Liver (tissue), 9 donors: Measurements from ENCODE around the gene ROR1. TPM values are rescaled to one million over a fixed set of nuclear protein-coding genes. Genes with fewer than 3 reads are reported as not detected.

Experiments used
- DNase-seq: peaks from one replicate; pipeline ENCODE4 v3.0.0-alpha.2; 2017; ENCODE audit warnings: low spot score
- H3K27ac ChIP-seq, 2 donors: one replicate each; pipeline ENCODE4 v1.7.0; 2013; ENCODE audit warnings: inconsistent platforms in 2 of 2, low read length in 2 of 2, control low read depth in 1 of 2, low read depth in 1 of 2, mild to moderate bottlenecking in 1 of 2
- H3K27me3 ChIP-seq, 4 donors: one replicate each; pipeline versions ENCODE4 v1.6.1 to v1.7.0; 2013; ENCODE audit warnings: low read length in 3 of 4, inconsistent platforms in 1 of 4, mild to moderate bottlenecking in 1 of 4, moderate library complexity in 1 of 4; ENCODE audit not compliant: control insufficient read depth in 4 of 4, insufficient read depth in 4 of 4
- H3K36me3 ChIP-seq, 4 donors: one replicate each; pipeline versions ENCODE4 v1.6.1 to v1.7.0; 2013; ENCODE audit warnings: low read length in 3 of 4, mild to moderate bottlenecking in 3 of 4, low read depth in 1 of 4, moderate library complexity in 1 of 4; ENCODE audit not compliant: control insufficient read depth in 4 of 4, insufficient read depth in 3 of 4
- H3K4me1 ChIP-seq, 4 donors: one replicate each; pipeline versions ENCODE4 v1.6.1 to v1.7.0; 2013; ENCODE audit warnings: low read length in 3 of 4, mild to moderate bottlenecking in 3 of 4, moderate library complexity in 1 of 4; ENCODE audit not compliant: control insufficient read depth in 4 of 4, insufficient read depth in 4 of 4
- H3K4me3 ChIP-seq, 3 donors: one replicate each; pipeline versions ENCODE4 v1.6.1 to v1.7.0; 2013; ENCODE audit warnings: low read length in 3 of 3, control low read depth in 1 of 3, low read depth in 1 of 3, mild to moderate bottlenecking in 1 of 3
- H3K9ac ChIP-seq, 2 donors: one replicate each; pipeline ENCODE4 v1.7.0; 2013; ENCODE audit warnings: low read length in 2 of 2, mild to moderate bottlenecking in 2 of 2, moderate library complexity in 2 of 2, control low read depth in 1 of 2, low read depth in 1 of 2
- H3K9me3 ChIP-seq, 4 donors: one replicate each; pipeline versions ENCODE4 v1.6.1 to v1.7.0; 2013; ENCODE audit warnings: low read length in 3 of 4; ENCODE audit not compliant: control insufficient read depth in 4 of 4
- ATF3 ChIP-seq: IDR thresholded peaks from 2 replicates; pipeline ENCODE4 v1.6.1; 2016; ENCODE audit warnings: antibody characterized with exemption
- CTCF ChIP-seq: fragments of 150-350 bp; IDR thresholded peaks from 2 replicates; pipeline ENCODE4 v1.5.1; 2017; ENCODE audit warnings: improper control_type of control experiment, low read depth, low read length; ENCODE audit not compliant: missing input control
- EGR1 ChIP-seq, 2 donors: IDR thresholded peaks; 2 replicates each; pipeline ENCODE4 v1.6.1; 2016 to 2018; ENCODE audit warnings: antibody characterized with exemption in 2 of 2, low read depth in 2 of 2
- FOXA1 ChIP-seq: IDR thresholded peaks from 2 replicates; pipeline ENCODE4 v1.6.1; 2016; ENCODE audit warnings: antibody characterized with exemption
- FOXA2 ChIP-seq: IDR thresholded peaks from 2 replicates; pipeline ENCODE4 v1.6.1; 2016; ENCODE audit warnings: antibody characterized with exemption
- GABPA ChIP-seq, 2 donors: IDR thresholded peaks in 1 of 2; conservative IDR thresholded peaks in 1 of 2; 2 replicates each; pipeline ENCODE4 v1.6.1; 2016; ENCODE audit warnings: antibody characterized with exemption in 2 of 2, mild to moderate bottlenecking in 1 of 2, moderate library complexity in 1 of 2
- HNF4A ChIP-seq, 2 donors: conservative IDR thresholded peaks; 2 replicates each; pipeline ENCODE4 v1.6.1; 2016; ENCODE audit warnings: antibody characterized with exemption in 2 of 2, mild to moderate bottlenecking in 2 of 2
- HNF4G ChIP-seq: IDR thresholded peaks from 2 replicates; pipeline ENCODE4 v1.6.1; 2016; ENCODE audit warnings: antibody characterized with exemption
- JUND ChIP-seq, 2 donors: IDR thresholded peaks; 2 replicates each; pipeline ENCODE4 v1.6.1; 2016; ENCODE audit warnings: antibody characterized with exemption in 2 of 2
- NR2F2 ChIP-seq: IDR thresholded peaks from 2 replicates; pipeline ENCODE4 v1.6.1; 2016; ENCODE audit warnings: antibody characterized with exemption
- RAD21 ChIP-seq, 2 donors: IDR thresholded peaks; 2 replicates each; pipeline ENCODE4 v1.6.1; 2016; ENCODE audit warnings: antibody characterized with exemption in 2 of 2, mild to moderate bottlenecking in 2 of 2
- REST ChIP-seq: IDR thresholded peaks from 2 replicates; pipeline ENCODE4 v1.6.1; 2016; ENCODE audit warnings: antibody characterized with exemption, mild to moderate bottlenecking
- RXRA ChIP-seq, 2 donors: IDR thresholded peaks; 2 replicates each; pipeline ENCODE4 v1.6.1; 2017 to 2018; ENCODE audit warnings: antibody characterized with exemption in 2 of 2, mild to moderate bottlenecking in 1 of 2
- SP1 ChIP-seq: IDR thresholded peaks from 2 replicates; pipeline ENCODE4 v1.6.1; 2018; ENCODE audit warnings: antibody characterized with exemption, mild to moderate bottlenecking
- TAF1 ChIP-seq: conservative IDR thresholded peaks from 2 replicates; pipeline ENCODE4 v1.6.1; 2016; ENCODE audit warnings: antibody characterized with exemption, mild to moderate bottlenecking
- YY1 ChIP-seq: IDR thresholded peaks from 2 replicates; pipeline ENCODE4 v1.6.1; 2016; ENCODE audit warnings: antibody characterized with exemption, mild to moderate bottlenecking
- whole genome bisulfite sequencing: extraction: QIAGEN DNeasy Blood & Tissue Kit; methylation state at CpG from one replicate; pipeline ENCODE4 v1.1.7; 2013; 5-methylcytosine and 5-hydroxymethylcytosine counted together
- polyA plus RNA-seq, 2 donors: library from polyadenylated mRNA; stranded (reverse) in 1 of 2; unstranded in 1 of 2; fragments of 200-250 nt in 1 of 2; fragments of >200 nt in 1 of 2; fragmentation: Nextera tagmentation in 1 of 2; extraction: Ambion mirVana in 1 of 2; gene quantifications; one replicate each; pipeline versions ENCODE4 v1.2.1 to v1.2.3, GENCODE V29; 2013 to 2015
- total RNA-seq, 2 donors: library from RNA; depleted of rRNA; stranded (reverse); fragments of >200 nt; gene quantifications; one replicate each; pipeline ENCODE4 v1.2.3, GENCODE V29; 2014
- TF ChIP-seq, protein P1 (sequence below): IDR thresholded peaks from 2 replicates; pipeline ENCODE4 v1.6.1; 2016; ENCODE audit warnings: antibody characterized with exemption
- TF ChIP-seq, protein P2 (sequence below): IDR thresholded peaks from 2 replicates; pipeline ENCODE4 v1.6.1; 2016; ENCODE audit warnings: antibody characterized with exemption
- donor health status: healthy.
- donor health status: healthy.
- donor health status: healthy.
- donor health status: healthy.
- donor health status: healthy.

ROR1 gene
- total and polyA plus RNA-seq, 4 donors, result 0.15 to 0.98 (median 0.37) TPM

DNA sequence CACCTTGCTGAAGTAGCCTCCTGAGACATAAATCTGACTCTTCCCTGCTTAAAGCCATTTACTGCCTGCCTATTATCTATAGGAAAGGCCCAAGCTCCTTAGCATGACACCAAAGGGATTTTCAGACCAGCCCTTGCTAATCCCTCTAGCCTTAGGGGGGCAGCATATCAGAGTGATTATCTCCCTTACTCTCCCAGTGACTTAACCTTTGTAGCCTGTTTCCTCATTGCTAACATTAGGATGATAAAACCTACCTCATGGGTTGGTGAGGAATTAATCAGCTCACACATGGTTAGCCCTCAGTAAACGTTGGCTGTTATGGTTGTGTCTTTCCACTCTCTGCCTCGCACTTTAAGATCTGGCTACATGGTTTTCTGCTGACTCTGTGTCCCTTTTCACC lies 70.1 kb downstream of the ROR1 start:
- WGBS, result 69% methylated on average over 2 of the region's 2 CpGs
- H3K9ac ChIP-seq, result no peak overlapping the region
- no peaks in the 10 kb centered on the region for H3K4me1 ChIP-seq
- H3K36me3 ChIP-seq, result no peaks in the 10 kb centered on the region
- TF ChIP-seq RXRA (IDR thresholded peaks at IDR 0.05) (no peak), YY1 (no peak), EGR1 (IDR thresholded peaks at IDR 0.05; ENCODE audit: low read depth in 2 of 2) (no peak), ATF3 (no peak), REST (no peak), HNF4G (no peak), CTCF (no peak), FOXA2 (no peak), SP1 (no peak), GABPA (IDR thresholded peaks at IDR 0.05 in 1 of 2, conservative IDR thresholded peaks at IDR 0.05 in 1 of 2) (no peak), FOXA1 (no peak)
- TF ChIP-seq, protein P1, sequence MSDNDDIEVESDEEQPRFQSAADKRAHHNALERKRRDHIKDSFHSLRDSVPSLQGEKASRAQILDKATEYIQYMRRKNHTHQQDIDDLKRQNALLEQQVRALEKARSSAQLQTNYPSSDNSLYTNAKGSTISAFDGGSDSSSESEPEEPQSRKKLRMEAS, result no peak
- TF ChIP-seq, protein P2, sequence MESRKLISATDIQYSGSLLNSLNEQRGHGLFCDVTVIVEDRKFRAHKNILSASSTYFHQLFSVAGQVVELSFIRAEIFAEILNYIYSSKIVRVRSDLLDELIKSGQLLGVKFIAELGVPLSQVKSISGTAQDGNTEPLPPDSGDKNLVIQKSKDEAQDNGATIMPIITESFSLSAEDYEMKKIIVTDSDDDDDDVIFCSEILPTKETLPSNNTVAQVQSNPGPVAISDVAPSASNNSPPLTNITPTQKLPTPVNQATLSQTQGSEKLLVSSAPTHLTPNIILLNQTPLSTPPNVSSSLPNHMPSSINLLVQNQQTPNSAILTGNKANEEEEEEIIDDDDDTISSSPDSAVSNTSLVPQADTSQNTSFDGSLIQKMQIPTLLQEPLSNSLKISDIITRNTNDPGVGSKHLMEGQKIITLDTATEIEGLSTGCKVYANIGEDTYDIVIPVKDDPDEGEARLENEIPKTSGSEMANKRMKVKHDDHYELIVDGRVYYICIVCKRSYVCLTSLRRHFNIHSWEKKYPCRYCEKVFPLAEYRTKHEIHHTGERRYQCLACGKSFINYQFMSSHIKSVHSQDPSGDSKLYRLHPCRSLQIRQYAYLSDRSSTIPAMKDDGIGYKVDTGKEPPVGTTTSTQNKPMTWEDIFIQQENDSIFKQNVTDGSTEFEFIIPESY, result no peak
- H3K27ac ChIP-seq, result no peak overlapping the region
- no peak for DNase-seq
- no peaks in the 10 kb centered on the region for H3K9me3 ChIP-seq
- H3K4me3 ChIP-seq, result no peak overlapping the region
- H3K27me3 ChIP-seq, result no peaks in the 10 kb centered on the region

DNA sequence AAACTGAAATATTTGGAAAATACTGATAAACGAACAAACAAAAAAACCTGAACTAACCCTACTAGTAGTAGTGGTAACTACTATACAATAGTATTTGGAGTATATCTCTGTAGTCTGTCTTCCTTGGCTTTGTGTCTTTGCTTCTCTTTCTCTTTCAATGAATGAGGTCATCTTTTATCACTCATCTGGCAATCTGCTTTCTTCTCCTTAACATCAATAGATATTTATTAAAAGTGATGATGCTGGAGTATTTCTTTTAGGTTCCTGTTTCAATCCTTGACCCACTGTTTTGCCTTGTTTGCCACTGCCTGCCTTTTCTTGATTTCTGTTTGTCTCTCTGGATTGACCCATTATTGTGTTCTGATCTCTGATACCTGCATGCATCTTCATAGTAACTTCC lies 71.5 kb downstream of the ROR1 start:
- no peak for DNase-seq
- Histone ChIP-seq H3K9ac (no peak overlapping the region), H3K9me3 (no peaks in the 10 kb centered on the region), H3K36me3 (no peaks in the 10 kb centered on the region), H3K4me1 (no peaks in the 10 kb centered on the region), H3K27ac (no peak overlapping the region), H3K4me3 (no peak overlapping the region), H3K27me3 (no peaks in the 10 kb centered on the region)
- 87% methylated on average over 1 of the region's 1 CpG for WGBS
- no peak for TF ChIP-seq NR2F2
- TF ChIP-seq, protein P1, result no peak
- no peak for TF ChIP-seq ATF3
- no peak for TF ChIP-seq RXRA (IDR thresholded peaks at IDR 0.05)
- TF ChIP-seq YY1, result no peak
- TF ChIP-seq GABPA (IDR thresholded peaks at IDR 0.05 in 1 of 2, conservative IDR thresholded peaks at IDR 0.05 in 1 of 2), result no peak
- TF ChIP-seq HNF4A (conservative IDR thresholded peaks at IDR 0.05), result no peak
- TF ChIP-seq SP1, result no peak
- no peak for TF ChIP-seq CTCF
- TF ChIP-seq FOXA2, result no peak
- TF ChIP-seq JUND (IDR thresholded peaks at IDR 0.05), result no peak
- TF ChIP-seq EGR1 (IDR thresholded peaks at IDR 0.05; ENCODE audit: low read depth in 2 of 2), result no peak
- TF ChIP-seq FOXA1, result no peak
- TF ChIP-seq, protein P2, result no peak
- no peak for TF ChIP-seq RAD21 (IDR thresholded peaks at IDR 0.05)
- no peak for TF ChIP-seq HNF4G
- TF ChIP-seq TAF1, result no peak
